Suprapubic skin (tissue), 3 donors: ENCODE results near the gene EMCN.

Experiments used
- CTCF ChIP-seq, 2 donors: fragments of 200-600 bp in 1 of 2; fragments of 450-650 bp in 1 of 2; sonication (generic) in 1 of 2; IDR thresholded peaks; one replicate each; pipeline ENCODE4 v1.5.1; 2016 to 2019; ENCODE audit warnings: antibody characterized with exemption in 2 of 2, mild to moderate bottlenecking in 1 of 2, moderate library complexity in 1 of 2
- POLR2A ChIP-seq, 2 donors: fragments of 450-650 bp; IDR thresholded peaks; one replicate each; pipeline ENCODE4 v1.6.1; 2017; ENCODE audit warnings: antibody characterized with exemption in 2 of 2, mild to moderate bottlenecking in 2 of 2, moderate library complexity in 2 of 2

GRCh38 chr4:100489305-100489704 lies 28.5 kb downstream of the EMCN start:
- TF ChIP-seq CTCF (IDR thresholded peaks at IDR 0.05), result no peak
- TF ChIP-seq POLR2A (IDR thresholded peaks at IDR 0.05), result no peak
